Umbilical cord (tissue), 2 donors: ENCODE data around the gene LAMB3. TPM values are rescaled to one million over a fixed set of nuclear protein-coding genes. Genes with fewer than 3 reads are reported as not detected.

Experiments
- DNase-seq: peaks from one replicate; pipeline ENCODE4 v3.0.0-alpha.2; 2015; ENCODE audit warnings: low spot score
- total RNA-seq: library from RNA; depleted of rRNA; stranded (reverse); fragments of >200 nt; gene quantifications from one replicate; pipeline ENCODE4 v1.2.3, GENCODE V29; 2014; ENCODE audit warnings: low replicate concordance; ENCODE audit not compliant: insufficient read depth

The LAMB3 gene
- total RNA-seq, 1 donor from 2014 or later = 16.1 TPM

DNA sequence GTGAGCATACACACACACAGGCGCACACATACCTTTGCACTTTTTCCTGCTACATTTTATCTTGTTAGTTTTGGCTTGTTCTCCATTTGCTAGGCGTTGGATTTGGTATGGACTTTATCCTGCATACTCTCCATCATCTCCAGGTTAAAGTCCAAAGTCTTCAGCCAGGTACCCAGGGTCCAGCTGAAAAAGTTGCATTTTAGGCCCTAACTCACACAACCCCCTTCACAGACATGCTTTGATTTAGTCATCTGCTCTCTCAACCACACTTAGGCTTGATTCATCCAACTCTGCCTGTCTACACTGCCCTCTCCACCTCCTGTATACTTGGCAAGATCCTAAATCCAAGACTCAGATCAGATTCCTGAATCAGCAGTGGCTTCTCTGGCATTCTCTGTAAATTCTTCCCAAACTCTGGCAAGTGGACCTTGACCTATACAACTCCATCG, 10.7 kb upstream of the LAMB3 start:
- no peak for DNase-seq

DNA sequence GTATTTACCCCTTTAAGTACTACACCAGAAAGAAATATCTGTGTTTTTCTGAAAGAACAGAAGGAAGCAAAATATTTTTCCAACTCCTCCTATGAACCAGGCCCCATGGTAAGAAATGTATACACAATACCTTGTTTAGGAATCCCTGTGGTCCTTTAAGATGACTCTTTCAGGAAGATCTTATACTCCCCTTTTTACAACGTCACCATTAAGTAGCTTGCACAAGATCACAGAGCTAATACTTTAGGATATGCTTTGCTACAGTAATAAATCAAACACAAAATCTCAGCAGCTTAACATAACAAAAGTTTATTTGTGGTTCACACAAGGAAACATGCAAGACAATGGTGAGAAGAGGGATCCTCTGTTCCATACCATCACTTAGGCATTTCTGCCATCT, 8.8 kb upstream of the LAMB3 start:
- DNase-seq = no peak

DNA sequence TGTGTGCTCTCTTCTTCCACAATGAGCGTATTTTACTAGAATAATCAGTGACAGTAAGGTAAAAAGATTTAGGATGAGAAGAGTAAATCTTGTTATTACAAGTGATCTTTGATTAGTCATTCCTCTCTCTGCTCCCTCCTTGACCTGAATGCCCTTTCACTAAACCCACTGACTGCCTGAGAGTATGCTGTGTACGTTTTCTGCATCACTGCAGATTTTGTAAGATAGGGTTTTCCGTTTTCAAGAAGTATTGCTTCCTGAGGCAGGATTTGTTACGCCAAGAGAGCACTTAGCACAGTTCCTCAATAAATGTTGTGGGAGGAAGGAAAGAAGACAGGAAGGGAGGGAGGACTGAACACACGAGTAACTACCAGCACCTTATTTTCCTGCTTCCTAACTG, 7.7 kb upstream of the LAMB3 start:
- DNase-seq = peak; percentile 53

DNA sequence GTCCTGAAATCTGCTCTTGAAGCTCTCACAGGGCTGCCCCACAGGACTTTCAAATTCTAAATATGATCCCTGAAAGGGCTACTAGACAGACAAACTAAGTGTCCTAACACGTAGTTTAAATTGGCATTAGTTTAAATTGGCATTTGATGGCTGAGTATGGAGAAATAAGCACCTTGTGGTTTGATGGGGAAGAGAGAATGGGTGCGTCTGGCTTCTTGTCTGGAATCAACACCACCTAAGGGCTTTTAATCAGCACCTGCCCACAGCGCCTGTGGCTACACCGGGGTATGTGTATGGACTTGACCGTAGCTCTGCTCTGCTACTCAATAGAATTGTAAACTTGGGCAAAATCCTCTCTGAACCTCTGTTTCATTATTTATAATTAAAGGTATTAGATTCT, 5.7 kb upstream of the LAMB3 start:
- no peak for DNase-seq

DNA sequence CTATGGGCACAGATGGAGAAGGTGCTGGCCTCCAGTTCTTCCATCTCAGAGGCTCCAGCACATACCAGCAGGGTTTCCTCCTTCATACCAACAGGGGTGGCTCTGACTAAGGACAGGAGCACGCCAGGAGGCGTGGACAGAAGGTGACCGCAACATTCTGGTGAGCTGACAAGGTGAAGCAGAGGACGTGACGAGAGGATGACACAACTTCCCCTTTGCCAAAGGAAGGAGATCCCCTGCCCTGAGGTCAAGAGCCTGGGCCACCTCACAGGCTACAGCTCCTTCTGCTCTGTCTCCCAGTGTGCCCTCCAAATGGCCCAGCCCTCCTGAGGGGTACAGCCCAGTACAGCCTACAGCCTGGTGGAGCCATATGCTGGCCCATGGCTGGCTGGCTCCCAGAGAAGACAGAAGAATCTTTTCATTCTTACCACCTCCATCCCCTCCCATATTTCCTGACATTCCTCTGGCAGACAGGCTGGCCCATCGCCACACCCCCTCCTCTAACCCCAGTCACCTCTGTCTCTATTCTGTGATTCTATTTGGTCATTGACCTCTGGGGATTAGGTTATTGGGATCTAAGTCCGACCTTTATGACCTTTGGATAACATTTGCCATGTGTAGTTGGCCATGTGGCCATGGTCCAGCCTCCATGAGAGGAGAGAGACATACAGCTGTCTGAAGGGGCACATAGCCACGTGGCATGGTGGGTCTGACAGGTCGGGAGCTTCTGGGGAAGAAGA, 5.1 kb upstream of the LAMB3 start:
- DNase-seq = no peak

DNA sequence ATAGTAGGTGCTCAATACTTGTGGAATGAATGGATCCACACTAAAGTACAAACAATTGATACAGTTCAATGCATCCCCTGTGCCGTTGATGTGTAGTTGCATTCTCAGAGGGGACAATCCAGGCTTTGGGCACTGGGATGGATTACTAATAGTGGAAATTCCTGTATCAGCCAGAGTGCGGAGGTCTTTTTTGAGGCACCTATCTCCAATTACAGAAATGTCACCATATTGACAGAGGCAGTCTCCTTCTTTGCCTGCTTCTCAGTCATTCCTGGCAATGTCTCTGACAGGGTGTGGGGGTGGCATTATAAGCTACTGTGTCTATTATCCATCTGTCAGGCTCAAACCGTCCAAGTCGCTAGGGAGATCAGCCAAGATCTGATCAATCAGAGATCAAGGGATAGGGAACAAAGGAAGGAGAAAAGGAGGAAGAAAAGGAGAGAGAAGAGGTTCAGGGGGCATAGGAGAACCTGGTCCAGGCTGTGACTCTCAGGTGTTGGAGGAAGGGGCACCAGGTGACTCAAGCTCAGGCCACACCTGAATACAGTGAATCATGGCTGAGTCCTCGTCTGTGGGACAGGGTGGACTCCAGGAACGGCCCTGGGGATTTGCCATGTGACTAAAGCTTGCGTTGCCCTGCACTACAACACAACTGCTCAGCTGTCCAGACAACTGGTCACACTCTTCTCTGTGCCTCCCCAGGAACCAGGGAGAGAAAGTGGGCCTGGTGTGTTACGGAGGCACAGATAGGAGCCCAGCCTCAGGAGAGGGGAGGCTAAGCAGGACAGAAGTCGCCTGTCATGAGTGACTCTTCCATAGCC, 3.4 kb upstream of the LAMB3 start:
- no peak for DNase-seq

DNA sequence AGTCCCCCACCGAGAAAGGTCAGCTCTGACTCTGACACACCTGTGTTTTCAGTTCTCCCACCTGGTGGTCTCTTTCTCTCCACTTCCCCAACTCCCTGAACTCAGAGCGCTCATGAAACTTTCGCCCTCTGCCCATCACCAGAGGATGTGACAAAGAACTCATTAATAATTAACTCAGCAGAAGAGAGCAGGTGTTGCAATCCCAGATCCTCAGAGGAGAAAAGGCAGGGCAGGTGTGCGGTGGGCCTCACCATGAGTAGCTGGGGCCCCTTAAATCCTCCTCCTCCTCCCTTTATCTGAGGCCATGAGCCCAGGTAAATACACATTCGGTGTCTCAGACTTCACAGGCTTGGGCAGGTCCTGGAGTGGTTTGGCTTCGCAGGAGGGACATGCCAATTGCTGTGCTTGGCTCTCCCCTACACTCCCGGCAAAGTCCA, 1.7 kb upstream of the LAMB3 start:
- no peak for DNase-seq

DNA sequence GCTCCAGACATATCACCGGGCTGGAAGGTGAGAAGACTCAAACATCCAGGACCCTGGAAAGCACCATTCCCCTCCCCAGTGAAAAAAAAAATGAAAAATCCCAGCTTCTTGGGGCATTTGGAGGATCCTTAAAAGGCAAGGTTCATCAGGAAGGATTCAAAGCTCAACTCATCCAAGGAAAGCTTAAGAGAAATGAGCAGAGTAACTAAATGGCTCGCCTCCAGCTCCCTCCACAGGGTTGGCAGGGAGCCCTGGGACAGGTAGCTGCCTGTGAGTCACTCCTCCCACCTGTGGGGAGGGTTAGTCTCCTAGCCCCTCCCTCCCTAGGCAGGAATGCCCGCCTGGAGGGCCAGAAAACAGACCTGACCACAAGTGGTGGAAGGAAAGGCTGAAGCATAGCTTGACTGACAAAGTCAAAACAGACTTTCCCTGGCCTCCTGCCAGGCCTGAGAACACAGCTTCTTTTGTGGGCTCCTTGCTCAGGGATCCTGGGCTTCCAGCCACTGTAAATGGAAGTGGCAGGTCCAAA, 712 bp upstream of the LAMB3 start:
- peak; percentile 85 for DNase-seq

DNA sequence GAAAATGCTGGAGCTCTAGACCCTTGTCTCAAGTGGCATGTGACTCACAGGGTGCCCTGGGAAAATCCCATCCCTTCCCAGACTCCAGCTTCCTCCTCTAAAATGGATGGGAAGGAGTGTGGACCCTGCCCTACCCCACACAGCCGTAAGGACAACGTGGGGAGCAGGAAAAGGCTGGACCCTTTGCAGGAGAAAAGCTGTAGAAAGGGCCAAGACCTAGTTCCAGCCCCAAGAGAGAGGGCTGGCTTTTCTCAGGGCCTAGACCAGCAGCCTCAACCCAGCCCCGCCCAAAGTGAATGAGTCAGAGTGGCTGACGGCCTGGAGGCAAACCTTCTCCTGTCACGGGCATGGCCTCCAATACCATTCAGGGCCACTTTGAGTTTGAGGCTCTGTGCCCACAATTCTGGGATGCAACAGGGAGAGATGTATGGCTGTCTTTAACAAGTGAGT, 1.1 kb downstream of the LAMB3 start:
- DNase-seq = peak; percentile 63

DNA sequence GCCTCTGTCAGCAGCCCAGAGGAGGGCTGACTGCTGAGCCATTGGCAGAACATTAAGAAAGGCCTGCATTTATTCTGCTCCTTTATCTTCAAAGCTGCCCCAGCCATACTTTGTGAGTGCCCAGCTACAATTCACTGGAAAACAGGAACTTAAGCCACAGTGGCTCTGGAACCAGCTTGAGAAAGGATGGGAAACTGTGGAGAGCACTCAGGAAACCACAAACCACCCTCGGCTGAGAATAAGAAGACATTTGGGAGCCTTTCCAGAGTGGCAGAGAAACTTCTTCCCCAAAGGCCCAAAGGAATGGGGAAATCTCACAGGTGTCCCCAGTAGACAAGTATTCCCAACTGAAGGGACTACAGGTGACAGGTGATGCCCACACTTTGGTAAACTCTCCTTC, 1.8 kb downstream of the LAMB3 start:
- no peak for DNase-seq

DNA sequence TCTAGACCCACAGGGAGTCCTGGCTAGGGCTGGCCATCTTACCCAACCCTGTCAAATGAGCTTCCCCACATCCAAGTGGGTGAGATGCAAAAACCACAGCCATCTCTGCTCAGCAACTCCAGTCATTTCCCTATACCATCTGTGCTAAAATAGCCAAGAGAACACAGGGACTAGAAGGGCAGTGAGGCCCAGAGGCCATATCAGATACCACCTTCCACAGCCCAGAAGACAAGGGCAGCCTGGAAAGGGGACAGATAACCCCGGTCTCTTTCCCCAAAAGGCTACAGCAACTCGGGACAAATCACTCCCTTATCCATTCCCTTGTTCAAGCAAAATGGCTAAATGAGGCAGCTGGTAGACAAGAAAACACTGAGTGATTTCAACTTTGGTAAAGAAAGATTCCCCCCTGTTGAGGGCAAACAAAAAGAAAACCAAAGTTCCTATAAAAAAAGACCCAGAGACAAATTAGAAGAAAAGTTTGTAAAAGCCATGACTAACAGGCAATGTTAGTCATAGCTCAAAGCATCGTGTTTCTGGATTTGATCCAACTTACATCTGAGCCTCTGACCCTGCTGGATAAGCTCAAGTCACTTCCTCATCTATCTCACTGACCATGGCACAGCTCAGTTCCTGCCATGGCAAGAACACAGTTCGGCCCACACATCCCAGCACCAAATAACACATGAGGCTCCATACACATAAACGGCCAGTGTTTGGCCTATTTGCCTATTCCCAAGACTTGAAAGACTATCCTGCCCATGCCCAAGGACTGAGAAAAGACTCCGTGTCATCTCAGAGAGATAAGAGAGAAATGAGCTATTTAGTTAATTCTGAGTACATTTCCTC, 3.1 kb downstream of the LAMB3 start:
- peak; percentile 71 for DNase-seq

DNA sequence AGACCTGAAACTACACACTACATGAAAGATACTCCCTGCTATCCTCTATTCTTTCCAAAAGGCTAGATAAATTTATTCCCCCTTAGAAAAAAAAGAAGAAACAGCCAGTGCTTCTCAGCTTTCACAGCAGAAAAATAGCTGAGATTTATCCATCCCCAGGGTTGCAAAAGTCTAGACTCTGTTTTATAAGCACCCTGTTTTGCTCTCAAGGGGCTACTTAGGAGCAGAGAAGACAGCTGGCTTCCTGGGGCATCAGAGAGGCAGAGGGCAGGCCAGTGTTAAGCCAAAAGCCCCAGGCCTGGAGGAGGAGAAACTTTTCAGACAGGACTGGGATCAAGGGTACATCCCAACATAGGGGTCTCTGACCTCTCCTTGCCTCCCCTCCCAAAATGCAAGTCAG, 3.9 kb downstream of the LAMB3 start:
- DNase-seq = peak; percentile 54

DNA sequence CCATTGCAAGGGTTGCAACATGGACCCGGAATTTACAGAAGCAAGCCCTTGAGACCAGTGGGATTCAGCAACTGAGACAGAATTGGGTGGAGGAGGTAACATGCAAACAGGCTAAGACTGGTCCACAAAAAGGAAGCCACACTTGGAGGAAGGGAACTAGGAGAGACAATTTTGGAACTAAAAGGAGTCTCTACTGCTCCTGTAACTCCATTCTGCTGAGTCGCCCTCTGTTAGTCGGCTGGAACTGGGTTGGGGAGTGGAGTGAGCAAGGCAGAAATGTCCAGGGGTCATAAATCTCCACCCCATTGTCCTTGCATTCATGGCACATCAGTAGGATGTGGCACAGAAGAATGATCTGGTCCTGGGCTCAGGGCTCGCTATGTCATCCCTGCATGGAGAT, 5.1 kb downstream of the LAMB3 start:
- DNase-seq = no peak

DNA sequence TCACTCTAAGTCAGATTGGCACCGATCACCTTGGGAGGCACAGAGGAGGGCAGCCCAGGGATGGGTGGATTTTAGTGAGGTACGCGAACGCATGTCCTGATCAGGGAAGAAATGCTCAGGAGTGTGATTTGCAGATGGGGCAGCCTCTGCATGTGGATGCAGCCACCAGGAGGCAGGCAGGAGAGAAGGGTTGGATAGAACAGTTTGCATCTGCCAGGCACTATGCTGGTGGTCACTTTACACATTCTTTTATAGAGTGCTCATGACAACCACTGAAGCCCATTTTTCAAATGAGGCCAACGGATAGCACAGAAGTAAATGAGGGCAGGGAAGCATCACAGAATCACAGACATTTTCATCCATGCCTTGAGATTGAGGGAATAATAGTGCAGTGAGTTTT, 5.7 kb downstream of the LAMB3 start:
- no peak for DNase-seq

DNA sequence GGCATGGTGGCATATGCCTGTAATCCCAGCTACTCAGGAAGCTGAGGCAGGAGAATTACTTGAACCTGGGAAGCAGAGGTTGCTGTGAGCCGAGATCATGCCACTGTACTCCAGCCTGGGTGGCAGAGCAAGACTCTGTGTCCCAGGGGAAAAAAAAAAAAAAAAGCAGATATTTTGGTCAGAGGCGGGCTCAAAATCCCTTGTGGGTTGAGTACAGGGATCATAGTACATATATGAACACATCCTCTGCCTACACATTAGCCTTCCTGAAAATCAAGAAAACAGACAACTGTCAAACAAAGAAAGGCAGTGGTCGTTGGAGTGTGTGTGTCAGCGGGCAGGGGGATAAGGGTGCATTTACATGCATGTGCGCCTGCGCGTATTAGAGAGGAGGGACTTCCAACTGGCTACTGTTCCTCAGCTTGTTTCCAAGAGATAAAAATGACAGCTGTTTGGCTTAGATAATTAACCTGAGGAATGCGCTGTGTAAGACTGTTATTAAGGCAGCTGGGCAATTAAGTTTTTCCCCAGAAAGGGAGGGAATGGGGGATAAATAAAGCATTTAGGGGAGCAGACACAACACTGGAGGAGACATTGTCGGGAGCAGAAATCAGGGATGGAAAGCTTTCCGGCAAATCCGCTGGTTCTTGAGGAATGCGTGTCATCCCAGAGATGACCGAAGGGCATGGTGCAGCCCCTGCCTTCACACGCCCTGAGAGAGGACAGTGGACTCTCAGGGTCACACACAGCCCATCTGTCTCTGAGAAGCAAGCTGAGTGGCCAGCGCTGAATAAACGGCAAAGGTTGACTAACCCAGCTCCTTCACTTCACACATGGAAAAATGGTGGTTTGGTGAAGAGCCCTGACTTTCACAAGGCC, 6.4 kb downstream of the LAMB3 start:
- no peak for DNase-seq

DNA sequence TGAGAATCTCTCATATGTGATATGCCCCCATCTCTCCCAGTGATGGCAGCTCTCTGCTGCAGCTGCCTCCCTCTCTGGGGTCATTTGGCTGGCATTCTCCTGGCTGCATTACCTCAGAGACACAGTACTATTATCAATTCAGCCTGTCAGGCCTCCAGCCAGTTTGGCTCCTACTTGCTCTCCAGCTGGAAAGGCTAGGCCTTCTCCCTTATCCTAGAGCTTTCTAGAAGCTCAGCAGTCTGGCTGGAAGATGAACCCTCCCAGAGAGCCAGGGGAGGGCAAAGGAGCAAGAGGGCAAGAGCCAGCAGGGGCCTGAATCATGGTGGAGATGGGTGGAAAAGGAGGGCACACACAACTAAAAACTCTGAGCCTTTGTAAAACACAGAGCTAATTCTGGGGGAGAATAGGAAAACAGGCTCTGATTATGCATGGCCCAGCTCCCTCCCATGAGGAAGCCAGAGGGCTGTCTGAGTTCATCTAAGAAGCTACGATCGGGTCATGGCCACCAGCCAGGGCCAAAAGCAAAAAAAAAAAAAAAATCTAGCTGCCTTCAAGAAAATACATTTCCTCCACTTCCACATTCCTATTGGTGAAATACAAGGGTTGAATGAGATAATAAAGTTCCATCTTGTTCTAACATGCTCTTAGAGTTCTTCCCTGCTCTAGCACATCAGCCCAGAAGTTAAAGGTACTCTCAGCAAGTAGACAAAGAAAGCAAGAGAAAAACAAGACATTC, 8.8 kb downstream of the LAMB3 start:
- DNase-seq = peak; percentile 91

DNA sequence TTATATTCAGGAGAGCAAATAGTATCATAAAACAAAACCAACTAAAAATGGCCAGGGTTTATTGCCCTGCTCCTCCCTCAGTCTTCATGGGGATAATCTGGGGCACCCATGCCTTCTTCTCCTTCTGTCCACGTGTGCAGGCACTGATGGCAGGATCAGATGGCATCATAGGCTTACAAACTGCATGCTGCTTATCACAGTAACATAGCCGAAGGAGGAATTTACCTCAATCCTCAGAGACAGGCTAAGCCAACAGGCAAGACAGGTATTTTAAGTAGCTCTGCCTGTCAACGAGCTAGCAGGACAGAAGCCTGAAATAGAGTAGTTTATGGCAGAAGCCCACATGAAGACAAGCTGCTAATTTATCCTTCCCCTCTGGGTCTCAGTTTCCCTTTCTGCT, 9.4 kb downstream of the LAMB3 start:
- peak; percentile 69 for DNase-seq

DNA sequence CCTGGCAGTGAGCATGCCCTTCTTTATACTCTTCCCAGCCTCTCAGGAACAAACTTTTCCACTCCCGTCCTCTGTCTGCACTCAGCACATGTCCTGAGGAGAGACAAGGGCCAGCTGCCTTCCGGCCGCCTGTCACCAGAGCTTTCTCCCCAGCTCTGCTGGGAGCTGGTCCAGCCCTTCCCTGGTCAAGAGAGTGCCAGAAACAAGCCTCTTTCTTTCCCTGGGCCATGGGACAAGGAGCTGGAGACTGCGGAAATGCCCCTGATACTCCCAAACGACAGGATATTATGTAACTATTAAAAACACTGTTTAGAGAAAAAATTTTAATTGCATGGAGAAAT, 10.4 kb downstream of the LAMB3 start:
- DNase-seq = peak; percentile 80

DNA sequence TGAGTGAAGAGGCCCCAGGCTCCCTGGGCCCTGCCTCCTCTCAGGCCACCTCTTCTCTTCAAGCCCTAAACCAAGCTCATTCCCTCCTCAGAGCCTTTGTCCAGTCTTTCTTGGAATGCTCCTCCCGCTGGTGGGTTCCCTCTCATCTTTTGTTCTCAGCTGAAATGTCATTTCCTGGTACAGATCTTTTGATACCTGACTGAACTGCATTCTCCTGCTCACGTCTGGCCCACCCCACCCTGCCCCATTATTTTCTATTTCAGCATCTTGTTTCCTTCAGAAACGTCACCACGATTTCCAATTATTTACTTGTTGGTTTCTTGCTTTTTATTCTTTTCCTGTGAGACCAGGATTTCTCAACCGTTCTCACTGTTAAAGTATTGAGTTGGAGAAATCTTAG, 16.4 kb downstream of the LAMB3 start:
- no peak for DNase-seq
